ENCODE data around the gene IFT88. TPM values are rescaled to one million over a fixed set of nuclear protein-coding genes. Genes with fewer than 3 reads are reported as not detected.

Gene IFT88
- total RNA-seq, 1 donor from 2014 or later: 6.7 TPM

DNA sequence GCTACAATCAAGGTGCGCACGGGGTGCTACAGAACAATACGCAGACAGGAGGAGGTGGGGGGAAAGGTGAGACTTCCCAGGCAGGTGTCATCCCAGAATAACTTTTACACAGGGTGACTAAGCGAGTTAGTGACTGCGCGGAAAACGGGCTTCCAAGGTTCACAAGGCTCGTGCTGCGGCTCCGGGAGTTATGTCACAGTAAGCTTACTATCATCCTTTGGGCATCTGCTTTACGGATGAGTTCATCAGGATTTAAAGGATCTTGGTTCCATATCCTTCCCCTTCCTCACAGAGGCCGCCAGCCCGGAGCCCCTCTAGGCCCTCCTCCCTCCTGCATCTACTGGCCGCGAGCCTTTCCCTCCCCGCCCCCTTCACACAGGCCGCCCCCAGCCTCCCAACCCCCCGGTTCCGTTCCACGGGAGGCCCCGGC lies 474 bp upstream of the IFT88 start:
- peak; percentile 72 to 79 for DNase-seq (ENCODE audit: low read depth in 2 of 2)

DNA sequence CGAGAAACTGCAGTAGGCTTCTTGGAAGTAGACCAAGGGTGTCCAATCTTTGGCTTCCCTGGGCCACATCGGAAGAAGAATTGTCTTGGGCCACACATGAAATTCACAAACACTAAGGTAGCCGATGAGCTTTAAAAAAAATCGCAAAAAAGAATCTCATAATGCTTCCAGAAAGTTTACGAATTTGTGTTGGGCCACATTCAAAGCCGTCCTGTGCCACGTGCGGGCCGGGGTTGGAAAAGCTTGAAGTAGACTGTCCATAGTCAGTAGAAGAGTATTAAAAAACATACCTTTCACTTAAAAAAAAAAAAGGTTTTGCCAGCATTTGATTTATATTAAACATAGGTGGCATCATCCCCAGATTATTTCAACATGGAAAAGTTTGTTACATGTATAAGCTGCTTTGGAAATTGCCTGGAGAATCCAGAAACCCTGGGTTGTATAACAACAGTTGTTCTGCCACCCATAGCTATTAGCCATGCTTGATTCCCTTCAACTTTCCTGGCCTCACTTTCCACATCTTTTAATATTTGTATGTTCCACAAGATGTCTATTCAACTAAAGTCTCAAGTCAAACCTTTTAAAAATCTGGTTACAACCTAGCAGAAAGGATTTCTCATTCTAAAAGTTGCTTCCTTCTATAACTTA lies 1.0 kb downstream of the IFT88 start:
- DNase-seq (ENCODE audit: low read depth in 2 of 2): peak in 1 of 2 donors; percentile 19

DNA sequence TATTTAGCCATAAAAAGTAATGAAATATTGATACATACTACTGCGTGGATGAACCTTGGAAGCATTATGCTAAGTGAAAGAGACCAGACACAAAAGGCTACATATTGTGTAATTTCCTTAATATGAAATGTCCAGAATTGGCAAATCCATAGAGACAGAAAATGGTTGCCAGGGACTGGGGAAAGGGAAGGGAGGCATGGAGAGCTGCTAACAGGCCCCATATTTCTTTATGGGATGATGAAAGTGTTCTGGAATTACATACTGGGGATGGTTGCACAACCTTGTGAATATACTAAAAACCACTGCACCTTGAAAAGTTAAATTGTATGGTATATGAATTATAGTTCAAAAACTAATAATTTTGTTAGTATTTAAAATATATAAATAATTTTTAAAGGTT lies 3.6 kb downstream of the IFT88 start:
- DNase-seq (ENCODE audit: low read depth in 2 of 2): no peak

DNA sequence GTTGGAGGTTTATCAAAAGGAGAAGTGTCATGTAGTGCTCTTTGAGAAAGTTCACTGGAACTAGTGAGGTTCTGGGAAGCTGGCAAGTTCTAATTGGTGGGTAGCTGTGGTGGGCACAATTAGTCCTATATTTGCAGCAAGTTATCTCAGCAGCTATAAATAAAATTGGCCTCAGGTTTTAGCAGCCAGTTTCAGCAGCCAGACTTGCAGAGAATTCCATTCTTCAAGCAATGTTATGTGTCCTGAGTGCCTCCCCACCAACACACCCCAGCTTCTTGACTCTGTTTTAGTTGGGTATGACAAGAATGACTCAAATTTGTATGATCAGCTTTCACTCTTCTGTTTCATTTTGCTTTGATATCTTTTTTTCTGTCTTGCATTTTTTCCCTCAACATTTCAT lies 4.7 kb downstream of the IFT88 start:
- no peak for DNase-seq (ENCODE audit: low read depth in 2 of 2)

DNA sequence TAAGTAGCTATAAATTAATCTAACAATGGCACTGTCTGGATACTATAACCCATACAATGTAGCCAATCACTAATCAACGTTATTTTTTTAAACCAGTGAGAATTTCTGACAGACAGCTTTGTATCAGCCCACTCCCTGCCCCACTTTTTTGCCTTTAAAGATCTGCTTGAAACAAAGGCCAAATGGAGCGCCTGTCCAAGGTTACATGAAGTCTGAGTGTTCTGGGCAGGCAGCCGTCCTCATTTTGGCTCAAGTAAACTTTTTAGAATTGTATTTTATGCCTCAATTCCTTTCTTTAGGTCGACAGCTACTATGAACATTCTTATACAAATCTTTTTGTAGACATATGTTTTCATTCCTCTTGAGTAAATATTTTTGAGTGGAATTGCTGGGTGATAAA lies 6.2 kb downstream of the IFT88 start:
- DNase-seq (ENCODE audit: low read depth in 2 of 2): no peak

DNA sequence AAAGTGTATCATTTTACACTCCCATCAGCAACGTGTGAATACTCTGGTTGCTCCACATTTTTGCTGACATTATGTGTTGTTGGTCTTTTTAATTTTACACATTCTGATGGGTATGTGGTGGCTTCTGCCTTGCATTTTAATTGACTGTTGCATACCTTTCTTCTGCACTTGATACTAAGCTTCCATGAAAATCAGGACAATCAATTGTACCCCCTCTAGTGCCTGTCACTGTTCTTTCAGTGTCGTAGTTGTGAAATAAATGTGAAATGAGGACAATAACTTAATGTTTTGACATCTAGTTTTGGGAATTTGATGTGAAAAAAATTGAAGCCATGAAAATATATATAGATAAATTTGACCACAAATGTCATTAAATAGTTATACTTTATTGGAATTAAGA lies 6.7 kb downstream of the IFT88 start:
- DNase-seq (ENCODE audit: low read depth in 2 of 2): no peak

DNA sequence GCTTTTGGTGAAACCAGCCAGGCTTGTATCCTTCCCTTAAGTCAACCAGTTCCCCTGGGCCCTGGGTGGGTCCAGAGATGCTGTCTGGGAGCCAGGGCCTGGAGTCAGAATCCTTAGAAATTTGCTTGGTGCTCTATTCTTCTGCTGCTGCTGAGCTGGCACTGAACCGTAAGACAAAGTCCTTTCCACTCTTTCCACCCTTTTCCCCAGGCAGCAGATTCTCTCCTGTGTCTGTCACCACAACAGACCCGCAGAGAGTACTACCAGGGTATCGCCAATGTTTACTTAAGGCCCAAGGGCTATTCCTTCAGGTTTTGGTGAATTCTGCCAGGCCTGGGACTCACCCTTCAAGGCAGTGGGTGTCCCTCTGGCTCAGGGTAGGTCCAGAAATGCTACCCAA lies 12.2 kb downstream of the IFT88 start:
- no peak for DNase-seq (ENCODE audit: low read depth in 2 of 2)

DNA sequence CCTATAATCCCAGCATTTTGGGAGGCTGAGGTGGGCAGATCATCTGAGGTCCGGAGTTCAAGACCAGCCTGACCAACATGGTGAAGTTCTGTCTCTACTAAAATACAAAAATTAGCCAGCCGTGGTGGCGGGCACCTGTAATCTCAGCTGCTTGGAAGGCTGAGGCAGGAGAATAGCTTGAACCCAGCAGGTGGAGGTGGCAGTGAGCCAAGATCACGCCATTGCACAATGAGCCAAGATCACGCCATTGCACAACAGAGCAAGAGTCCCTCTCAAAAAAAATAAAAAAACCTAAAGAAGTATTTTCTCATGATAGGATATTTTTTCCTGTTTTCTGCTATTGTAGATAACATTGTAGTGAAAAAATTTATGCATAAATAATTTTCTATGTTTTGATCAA lies 13.3 kb downstream of the IFT88 start:
- DNase-seq (ENCODE audit: low read depth in 2 of 2): no peak

DNA sequence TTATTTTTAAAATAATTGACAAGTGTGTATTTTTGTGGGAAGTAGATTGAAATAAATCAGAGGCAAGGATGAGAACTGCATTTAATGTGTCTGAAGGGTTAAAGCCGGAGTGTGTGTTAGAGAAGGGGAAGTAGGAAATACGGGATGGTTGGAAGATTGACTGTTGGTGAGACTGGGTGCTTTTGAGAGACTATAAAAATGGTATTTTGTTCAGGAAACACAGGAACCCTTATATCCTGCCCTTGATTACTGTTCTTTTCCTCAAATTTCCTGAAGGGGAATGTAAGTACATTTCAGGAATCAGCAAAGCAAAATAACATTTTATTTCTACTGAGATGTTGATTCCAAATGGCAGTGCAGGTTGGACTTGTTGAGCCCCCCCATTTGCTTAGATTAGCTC lies 15.1 kb downstream of the IFT88 start:
- peak; percentile 14 to 49 for DNase-seq (ENCODE audit: low read depth in 2 of 2)

DNA sequence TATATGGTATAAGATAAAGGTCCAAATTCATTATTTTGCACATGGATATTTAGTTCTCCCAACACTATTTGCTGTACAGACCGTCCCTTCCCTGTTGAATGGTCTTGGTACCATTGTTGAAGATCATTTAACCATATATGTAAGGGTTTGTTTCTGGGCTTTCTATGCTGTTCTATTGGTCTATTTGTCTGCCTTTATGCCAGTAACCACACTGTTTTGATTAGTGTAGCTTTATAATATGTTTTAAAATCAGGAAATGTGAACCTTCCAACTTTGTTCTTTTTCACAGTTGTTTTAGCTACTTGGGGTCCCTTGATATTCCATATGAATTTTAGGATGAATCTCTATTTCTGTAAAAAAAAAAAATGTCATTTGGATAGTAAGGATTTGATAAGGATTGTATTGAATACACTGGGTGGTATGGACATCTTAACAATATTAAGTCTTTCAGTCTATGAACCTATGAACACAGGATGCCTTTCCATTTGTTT lies 16.9 kb downstream of the IFT88 start:
- DNase-seq (ENCODE audit: low read depth in 2 of 2): no peak

DNA sequence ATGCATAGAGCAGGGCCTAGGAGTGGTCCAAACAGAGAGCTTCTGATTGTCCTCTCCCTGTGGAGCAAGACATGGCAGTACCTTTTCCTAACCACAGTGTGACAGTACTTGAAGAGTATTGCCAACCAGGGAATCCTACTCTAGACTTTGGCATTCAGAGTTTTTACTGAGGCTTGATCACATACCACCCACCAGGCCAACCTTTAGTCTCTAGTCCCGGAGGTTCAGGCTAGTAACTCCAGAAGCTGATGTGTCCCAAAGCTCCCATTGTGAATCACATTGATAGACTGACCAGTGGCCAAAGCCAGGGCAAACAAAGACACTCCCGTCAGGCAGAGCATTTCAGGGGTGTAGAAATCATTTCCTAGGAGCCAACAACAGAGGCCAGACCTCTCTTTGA lies 18.4 kb downstream of the IFT88 start:
- DNase-seq (ENCODE audit: low read depth in 2 of 2): no peak

DNA sequence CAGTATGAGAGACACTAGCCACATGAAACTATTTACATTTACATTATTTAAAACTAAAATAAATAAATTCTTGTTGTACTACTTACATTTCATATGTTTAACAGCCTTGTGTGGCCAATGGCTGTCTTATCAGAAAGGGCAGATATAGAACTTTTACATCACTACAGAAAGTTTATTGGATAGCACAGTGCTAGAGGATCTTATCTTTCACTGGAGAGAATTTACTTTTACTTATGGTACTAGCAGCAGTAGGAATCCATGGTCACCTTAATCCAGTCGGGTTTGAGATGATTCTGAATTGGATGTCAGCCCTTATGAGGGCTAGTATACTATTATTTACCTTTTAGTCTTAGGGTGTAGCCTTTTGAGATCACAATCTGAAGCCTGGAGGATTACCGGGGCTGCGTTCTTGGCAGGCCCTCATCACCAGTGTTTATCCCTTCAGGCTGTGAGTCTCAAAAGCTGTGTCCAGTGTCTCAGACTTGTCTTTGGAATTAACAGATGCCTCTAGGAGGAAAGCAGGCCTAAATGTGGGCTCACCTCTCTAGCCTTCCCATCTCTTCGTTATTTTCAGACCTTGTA lies 21.7 kb downstream of the IFT88 start:
- DNase-seq (ENCODE audit: low read depth in 2 of 2): no peak

DNA sequence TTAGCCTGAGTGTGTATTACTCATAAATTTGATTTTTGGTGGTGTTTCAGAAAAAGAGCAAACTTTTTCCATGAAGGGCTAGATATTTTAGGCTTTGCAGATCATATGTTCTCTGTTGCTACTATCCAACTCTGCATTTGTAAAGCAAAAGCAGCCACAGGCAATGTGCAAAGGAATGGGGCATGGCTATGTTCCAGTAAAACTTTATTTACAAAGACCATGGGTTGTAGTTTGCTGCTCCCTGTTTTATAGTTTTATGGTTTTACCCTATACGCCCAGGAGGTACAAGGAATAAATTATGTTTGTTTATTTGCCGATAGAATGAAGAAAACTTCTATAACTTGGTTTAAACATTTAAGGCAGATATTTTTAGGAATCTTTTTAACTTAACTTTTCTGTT lies 23.6 kb downstream of the IFT88 start:
- no peak for DNase-seq (ENCODE audit: low read depth in 2 of 2)

DNA sequence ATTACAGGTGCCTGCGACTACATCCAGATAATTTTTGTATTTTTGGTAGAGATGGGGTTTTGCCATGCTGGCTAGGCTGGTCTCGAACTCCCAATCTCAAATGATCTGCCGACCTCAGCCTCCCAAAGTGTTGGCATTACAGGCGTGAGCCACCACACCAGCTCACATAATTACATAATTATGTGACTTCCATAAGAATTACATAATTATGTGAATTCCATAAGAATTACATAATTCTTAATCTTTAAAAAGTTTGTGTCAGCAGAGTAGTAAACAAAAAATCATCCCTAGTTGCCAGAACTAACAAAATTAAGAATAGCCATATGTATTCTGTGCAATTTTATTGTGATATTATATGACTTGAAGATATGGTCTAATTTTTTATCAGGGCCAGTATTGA lies 25.6 kb downstream of the IFT88 start:
- DNase-seq (ENCODE audit: low read depth in 2 of 2): no peak

DNA sequence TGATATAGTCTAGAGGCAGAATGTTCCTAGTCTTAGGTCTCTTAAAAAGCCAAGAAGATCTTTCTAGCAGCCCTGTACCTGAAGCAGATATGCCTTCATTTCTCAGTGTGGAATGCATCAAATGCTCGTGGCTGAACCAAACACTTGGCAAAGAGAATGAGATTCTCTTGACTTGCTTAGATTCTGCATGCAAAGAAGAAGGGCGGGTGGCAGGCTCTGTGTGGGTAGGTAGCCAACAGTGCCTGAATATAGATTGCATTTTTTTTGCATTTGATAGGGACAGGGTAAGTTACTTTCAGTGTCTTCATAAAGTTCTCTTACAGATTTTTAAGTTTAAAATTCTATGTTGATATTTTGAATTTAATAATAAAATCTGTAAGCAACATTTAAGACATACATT lies 27.3 kb downstream of the IFT88 start:
- no peak for DNase-seq (ENCODE audit: low read depth in 2 of 2)

DNA sequence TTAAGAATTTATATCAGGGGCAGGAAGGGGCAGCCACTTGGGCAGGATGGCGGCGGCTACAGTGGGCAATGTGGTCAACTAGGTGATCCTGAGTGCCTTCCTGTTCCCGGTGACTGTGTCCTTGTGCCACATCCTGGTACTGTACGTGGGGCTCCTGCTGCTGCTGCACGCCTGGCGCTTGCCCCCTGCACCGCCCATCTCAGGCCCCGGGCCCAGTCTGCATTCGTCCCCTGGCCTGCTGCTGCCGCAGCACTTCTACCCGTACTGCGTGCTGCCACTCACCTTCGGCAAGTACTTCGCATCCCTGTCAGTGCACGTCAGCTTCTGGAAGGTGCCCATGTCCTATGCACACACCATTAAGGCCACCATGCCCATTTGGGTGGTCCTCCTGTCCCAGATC lies 40.1 kb downstream of the IFT88 start:
- no peak for DNase-seq (ENCODE audit: low read depth in 2 of 2)

DNA sequence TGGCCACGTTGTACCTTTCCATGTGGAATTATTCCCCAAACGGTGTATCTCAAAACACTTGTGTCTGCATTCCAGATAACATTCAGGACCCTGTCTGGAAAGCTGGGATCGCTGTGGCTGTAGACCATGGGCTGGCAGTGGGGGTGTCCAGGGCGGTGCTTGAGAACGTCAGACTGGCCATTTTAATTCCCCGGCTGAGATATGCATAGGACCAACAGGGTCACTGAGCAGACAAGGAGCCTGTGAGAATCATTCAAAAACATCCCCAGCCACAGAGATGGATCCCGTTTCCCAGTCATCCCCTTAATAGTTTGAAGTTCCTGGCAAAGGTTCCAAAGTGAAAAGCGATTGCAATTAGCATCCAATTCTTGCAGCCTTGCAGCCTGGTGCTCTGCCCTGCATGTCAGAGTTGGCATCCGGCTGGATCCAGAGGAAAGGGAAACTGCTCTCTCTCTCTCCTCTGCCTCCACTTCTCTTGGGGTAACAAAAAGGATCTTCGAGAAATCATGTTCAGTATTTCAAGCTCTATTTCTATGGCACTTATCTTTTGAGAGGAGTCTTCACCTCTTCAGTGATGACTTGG lies 41.6 kb downstream of the IFT88 start:
- peak in 1 of 2 donors; percentile 15 for DNase-seq (ENCODE audit: low read depth in 2 of 2)

DNA sequence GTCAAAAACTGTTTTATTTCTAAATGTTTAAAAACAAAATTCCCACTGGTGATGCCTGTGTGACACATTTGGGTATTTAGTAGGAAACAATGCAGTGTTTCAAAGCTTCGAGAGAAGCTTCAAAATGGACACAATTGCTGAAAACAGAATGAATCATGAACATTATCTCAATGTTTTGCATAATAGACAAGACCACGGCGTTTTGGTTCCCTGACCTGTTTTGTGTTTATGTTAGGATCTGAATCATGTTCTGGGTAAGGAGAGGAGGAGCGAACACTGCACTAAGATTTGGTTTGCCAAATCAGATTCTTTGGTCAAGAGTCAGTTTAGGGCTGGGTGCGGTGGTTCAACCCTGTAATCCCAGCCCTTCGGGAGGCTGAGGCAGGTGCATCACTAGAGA lies 42.2 kb downstream of the IFT88 start:
- DNase-seq (ENCODE audit: low read depth in 2 of 2): peak; percentile 11 to 86

DNA sequence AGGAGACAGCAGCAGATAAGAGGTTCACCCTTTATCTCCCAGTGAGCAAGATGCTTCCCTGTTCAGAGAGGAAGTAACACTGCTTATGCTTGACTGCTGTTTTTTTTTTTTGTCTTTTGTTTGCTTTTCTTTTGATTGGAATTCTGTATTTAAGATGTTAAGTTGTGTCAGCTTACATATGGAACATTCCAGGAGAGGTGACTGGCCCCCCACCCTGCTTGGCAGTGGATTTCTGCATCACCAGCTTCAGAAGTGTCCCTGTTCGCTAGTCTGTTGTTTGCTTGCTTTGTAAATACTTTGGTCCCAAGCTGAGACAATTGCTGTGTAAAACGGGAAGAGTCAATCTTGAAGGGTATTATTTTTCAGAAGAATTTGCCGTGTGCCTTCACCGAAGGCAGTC lies 43.0 kb downstream of the IFT88 start:
- no peak for DNase-seq (ENCODE audit: low read depth in 2 of 2)

DNA sequence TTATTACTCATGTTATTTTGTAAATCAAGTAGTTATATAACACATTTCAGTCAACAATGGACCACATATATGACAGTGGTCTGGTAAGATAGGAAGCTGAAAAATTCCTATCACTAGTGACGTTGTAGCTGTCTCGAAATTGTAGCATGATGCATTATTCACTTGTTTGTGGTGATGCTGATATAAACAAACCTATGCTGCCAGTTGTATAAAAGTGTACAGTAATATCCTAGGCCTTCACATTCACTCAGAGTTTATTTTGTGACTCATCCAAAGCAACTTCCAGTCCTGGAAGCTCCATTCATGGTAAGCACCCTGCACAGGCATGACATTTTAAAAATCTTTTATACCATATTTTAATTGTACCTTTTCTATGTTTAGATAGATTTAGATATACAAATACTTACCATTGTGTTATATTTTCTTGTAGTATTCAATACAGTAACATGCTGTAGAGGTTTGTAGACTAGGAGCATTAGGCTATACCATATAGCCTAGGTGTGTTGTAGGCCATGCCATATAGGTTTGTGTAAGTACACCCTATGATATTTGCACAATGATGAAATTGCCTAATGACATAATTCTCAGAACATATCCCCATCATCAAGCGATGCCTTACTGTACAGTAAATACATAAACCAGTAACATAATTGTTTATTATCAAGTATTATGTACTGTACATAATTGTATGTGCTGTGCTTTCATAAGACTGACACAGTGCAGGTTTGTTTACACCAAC lies 49.3 kb downstream of the IFT88 start:
- DNase-seq (ENCODE audit: low read depth in 2 of 2): peak; percentile 47 to 92

DNA sequence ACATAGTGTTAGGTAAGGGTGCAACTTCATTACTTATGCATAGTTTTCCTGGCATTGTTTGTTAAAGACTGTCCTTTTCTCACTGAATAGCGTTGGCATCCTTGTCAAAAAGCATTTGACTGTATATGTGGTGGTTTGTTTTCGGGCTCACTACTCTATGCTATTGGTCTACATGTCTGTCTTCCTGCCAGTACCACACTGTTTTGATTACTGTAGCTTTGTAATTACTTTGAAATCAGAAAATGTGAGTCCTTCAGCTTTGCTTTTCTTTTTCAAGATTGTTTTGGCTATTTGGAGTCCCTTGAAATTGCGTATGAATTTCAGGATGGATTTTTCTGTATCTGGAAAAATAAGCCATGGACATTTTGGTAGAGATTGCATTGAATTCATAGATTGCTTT lies 56.0 kb downstream of the IFT88 start:
- no peak for DNase-seq (ENCODE audit: low read depth in 2 of 2)

DNA sequence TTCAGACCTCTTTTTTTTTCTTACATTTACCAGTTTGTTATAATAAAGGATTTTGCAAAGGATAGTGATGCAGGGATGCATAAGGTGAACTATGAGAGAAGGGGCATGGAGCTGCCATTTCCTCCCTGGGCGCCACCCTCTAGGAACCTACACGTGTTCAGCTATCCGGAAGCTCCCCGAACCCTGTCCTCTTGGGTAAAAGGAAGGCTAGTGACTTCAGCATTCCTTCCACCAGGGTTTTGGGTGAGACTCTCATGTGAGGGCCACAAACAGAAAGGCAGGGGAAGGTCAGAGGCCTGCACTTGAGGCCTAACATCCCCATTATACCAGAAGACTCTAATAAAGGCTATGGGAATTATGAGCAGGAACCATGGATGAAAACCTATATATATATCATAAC lies 57.3 kb downstream of the IFT88 start:
- no peak for DNase-seq (ENCODE audit: low read depth in 2 of 2)

DNA sequence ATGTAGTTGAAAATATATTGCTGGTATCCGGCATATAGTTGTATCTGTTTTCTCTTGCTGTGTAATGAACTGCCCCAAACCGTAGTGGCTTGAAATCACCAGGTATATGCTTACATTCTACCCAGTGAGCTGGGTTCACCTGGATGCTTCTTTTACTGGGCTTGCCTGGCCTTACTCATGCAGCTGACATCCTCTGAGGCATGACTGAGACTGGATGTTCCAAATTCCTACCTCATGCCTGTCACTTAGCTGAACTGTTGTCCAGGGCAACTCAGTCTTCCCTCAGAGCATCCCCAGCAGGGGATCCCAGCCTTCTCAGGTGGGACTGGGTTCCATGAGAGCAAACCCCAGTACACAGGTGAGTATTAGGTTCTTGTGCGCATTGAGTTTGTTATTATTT lies 66.8 kb downstream of the IFT88 start:
- no peak for DNase-seq (ENCODE audit: low read depth in 2 of 2)
